SK-N-SH treated with all-trans-retinoic acid at 6 μM for 48 hours (cell line): ENCODE data around the gene SYVN1.

Experiments
- CREB5 ChIP-seq: fragments of 250-450 bp; sonication (Bioruptor Pico); IDR thresholded peaks from 2 replicates; pipeline ENCODE4 v1.5.1; 2020; ENCODE audit warnings: low read depth, mild to moderate bottlenecking, moderate library complexity
- ESRRG ChIP-seq: fragments of 250-450 bp; sonication (Bioruptor Pico); IDR thresholded peaks from 2 replicates; pipeline ENCODE4 v1.6.1; 2021; ENCODE audit warnings: mild to moderate bottlenecking
- ISL1 ChIP-seq: fragments of 250-450 bp; sonication (Bioruptor Pico); IDR thresholded peaks from 2 replicates; pipeline ENCODE4 v2.1.2; 2022; ENCODE audit warnings: mild to moderate bottlenecking, moderate library complexity
- PATZ1 ChIP-seq: fragments of 250-450 bp; sonication (Bioruptor Pico); IDR thresholded peaks from 2 replicates; pipeline ENCODE4 v1.8.0; 2020; ENCODE audit warnings: mild to moderate bottlenecking, moderate library complexity, borderline replicate concordance
- POU6F1 ChIP-seq: fragments of 250-450 bp; sonication (Bioruptor Pico); IDR thresholded peaks from 2 replicates; pipeline ENCODE4 v1.8.0; 2021; ENCODE audit warnings: low read depth, mild to moderate bottlenecking, moderate library complexity, borderline replicate concordance
- TCF4 ChIP-seq: fragments of 250-450 bp; sonication (Bioruptor Pico); IDR thresholded peaks from 2 replicates; pipeline ENCODE4 v1.8.0; 2021; ENCODE audit warnings: mild to moderate bottlenecking, moderate library complexity, borderline replicate concordance
- ZC3H10 ChIP-seq: fragments of 250-450 bp; sonication (Bioruptor Pico); IDR thresholded peaks from 2 replicates; pipeline ENCODE4 v1.5.1; 2021; ENCODE audit warnings: mild to moderate bottlenecking, moderate library complexity
- ZFP3 ChIP-seq: fragments of 250-450 bp; sonication (Bioruptor Pico); IDR thresholded peaks from 2 replicates; pipeline ENCODE4 v1.5.0; 2020; ENCODE audit warnings: mild to moderate bottlenecking, moderate library complexity
- ZFP30 ChIP-seq: fragments of 450-650 bp; formaldehyde crosslinking; IDR thresholded peaks from 2 replicates; pipeline ENCODE4 v1.5.0; 2022; ENCODE audit warnings: mild to moderate bottlenecking, moderate library complexity
- ZNF8 ChIP-seq: fragments of 450-650 bp; formaldehyde crosslinking; IDR thresholded peaks from 2 replicates; pipeline ENCODE4 v1.5.0; 2020; ENCODE audit warnings: mild to moderate bottlenecking, moderate library complexity

GRCh38 chr11:65119670-65119995 is 14.7 kb downstream of the SYVN1 start:
- TF ChIP-seq POU6F1 (CRISPR knock-in tag) (no peak), ESRRG (no peak), ISL1 (CRISPR knock-in tag) (no peak), CREB5 (no peak), ZFP3 (no peak), PATZ1 (CRISPR knock-in tag) (no peak), ZC3H10 (no peak), ZFP30 (CRISPR knock-in tag) (no peak), ZNF8 (CRISPR knock-in tag) (no peak), TCF4 (CRISPR knock-in tag) (no peak)
